GM12872 (cell line): ENCODE measurements around the gene HMGCR.

Experiments
- CTCF ChIP-seq: IDR thresholded peaks from 3 replicates; pipeline ENCODE4 v1.5.1; 2011; ENCODE audit warnings: low read depth, mild to moderate bottlenecking, low read length, moderate library complexity; ENCODE audit not compliant: insufficient read depth

HMGCR gene

DNA sequence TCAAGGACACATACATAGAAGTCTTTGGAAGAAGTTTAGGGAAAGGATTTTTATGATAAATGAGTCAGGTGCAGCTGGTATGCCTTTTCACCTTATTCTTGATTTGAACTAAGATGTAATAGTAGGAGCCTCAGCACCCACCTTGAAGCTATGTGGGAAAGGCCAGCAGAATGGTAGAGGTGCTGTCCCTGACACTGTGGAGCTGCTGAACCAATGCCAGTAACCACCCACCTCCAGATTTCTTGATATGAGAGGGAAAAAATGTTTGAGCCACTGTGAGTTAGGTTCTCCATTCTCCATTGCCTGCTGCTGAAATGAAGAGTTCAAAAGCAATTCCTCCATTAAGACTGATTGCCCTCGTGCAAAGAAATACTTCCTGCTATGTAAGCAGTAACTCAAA, 12.2 kb upstream of the HMGCR start:
- TF ChIP-seq CTCF = no peak

GRCh38 chr5:75325242-75325641, 11.8 kb upstream of the HMGCR start:
- no peak for TF ChIP-seq CTCF

GRCh38 chr5:75330404-75330803, 6.6 kb upstream of the HMGCR start:
- no peak for TF ChIP-seq CTCF

DNA sequence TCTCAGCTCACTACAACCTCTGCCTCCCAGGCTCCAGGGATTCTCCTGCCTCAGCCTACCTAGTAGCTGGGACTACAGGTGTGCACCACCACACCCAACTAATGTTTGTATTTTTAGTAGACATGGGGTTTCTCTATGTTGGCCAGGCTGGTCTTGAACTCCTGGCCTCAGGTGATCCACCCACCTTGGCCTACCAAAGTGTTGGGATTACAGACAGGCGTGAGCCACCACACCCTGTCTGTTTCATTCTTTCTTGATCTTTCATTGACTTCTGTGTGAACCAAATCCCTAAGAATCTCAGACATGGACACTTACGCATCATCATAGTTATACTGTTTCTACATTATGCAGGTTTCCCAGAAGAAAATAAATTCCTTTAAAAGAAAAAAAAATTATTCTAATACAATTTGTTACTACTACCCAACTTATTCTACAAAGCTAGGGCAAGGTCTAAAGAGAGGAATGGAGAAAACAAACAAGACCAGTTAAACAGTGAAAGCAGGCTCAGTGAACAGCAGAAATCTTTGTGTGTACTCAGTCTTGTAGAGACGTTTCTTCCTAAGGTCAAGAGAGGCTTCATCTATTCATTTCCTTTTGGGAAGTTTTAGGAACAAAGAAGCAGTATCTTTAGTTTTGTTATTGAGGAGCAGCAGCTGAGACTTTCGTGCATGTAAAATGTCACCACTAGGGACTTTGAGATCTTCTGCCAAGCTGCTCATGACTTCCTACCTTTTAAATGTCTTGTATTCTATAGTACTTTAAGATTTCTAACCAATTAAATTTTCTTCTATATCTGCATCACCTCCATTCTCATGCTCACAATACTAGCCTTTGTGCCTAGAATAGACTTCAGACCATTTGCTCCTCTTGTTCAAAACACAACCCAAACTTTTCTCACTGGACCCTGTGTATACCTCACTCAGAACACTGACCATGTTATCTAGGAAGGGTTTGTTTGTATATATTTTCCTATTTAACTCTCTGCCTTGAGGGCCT, 5.6 kb upstream of the HMGCR start:
- peak; percentile 41; the same call in 1 of the 3 replicates for TF ChIP-seq CTCF

GRCh38 chr5:75335486-75335885, 1.5 kb upstream of the HMGCR start:
- no peak for TF ChIP-seq CTCF

GRCh38 chr5:75335952-75336614, 937 bp upstream of the HMGCR start:
- peak; percentile 34; the same call in 1 of the 3 replicates for TF ChIP-seq CTCF

- no peak for TF ChIP-seq CTCF
These were observed 474 bp downstream of the HMGCR start for GRCh38 chr5:75337366-75338021.
